Measurements from ENCODE around the gene TLE4. TPM values are rescaled to one million over a fixed set of nuclear protein-coding genes. Genes with fewer than 3 reads are reported as not detected.

TLE4 gene
- total RNA-seq, 1 donor from 2014 or later = 97.4 TPM

DNA sequence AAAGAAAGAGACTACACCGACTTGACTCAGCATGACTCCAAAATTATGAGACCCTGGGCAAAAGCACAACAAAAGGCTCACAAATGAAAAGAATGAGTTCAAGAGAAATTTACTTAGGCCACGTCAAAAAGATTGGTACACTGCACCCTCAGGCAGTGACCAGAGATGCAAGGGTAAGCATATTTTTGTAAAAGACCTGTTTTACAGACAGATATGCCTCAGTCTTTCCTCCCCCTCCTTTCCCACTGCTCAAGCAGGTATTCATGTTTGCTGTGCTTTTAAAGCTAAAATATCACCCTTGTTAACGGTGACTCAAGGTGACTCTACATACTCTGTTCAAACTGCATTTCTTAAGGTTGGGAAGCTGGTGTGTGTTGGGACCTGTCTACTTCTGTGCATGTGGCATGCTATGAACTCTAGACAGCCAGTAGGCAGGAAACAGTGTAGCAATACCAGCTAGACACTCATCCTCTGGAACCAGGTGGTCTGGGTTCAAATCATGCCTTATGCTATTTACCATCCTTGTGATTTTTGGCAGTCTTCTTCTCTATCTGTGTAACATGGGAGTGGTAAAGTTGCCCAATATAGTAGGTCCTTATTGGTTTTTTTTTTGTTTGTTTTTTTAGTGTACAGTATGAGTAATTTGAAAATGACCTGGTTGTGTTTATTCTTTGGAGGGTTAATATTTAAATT, 98.7 kb downstream of the TLE4 start:
- TF ChIP-seq, protein P1, sequence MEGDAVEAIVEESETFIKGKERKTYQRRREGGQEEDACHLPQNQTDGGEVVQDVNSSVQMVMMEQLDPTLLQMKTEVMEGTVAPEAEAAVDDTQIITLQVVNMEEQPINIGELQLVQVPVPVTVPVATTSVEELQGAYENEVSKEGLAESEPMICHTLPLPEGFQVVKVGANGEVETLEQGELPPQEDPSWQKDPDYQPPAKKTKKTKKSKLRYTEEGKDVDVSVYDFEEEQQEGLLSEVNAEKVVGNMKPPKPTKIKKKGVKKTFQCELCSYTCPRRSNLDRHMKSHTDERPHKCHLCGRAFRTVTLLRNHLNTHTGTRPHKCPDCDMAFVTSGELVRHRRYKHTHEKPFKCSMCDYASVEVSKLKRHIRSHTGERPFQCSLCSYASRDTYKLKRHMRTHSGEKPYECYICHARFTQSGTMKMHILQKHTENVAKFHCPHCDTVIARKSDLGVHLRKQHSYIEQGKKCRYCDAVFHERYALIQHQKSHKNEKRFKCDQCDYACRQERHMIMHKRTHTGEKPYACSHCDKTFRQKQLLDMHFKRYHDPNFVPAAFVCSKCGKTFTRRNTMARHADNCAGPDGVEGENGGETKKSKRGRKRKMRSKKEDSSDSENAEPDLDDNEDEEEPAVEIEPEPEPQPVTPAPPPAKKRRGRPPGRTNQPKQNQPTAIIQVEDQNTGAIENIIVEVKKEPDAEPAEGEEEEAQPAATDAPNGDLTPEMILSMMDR (IDR thresholded peaks at IDR 0.05; ENCODE audit: partially characterized antibody, unreplicated experiment) = no peak
- H3K4me3 Mint-ChIP-seq (ENCODE audit: unreplicated experiment) = no peak overlapping the region
- no peaks in the 10 kb centered on the region for H3K9me3 Mint-ChIP-seq (ENCODE audit: unreplicated experiment)
- peaks cover 27% of the 10 kb centered on the region for H3K4me1 Mint-ChIP-seq (ENCODE audit: low read depth, unreplicated experiment)
- no peak for DNase-seq
- H3K27me3 Mint-ChIP-seq (ENCODE audit: unreplicated experiment) = no peaks in the 10 kb centered on the region
- no peaks in the 10 kb centered on the region for H3K36me3 Mint-ChIP-seq (ENCODE audit: unreplicated experiment)
- H3K27ac Mint-ChIP-seq (ENCODE audit: unreplicated experiment) = no peak overlapping the region

DNA sequence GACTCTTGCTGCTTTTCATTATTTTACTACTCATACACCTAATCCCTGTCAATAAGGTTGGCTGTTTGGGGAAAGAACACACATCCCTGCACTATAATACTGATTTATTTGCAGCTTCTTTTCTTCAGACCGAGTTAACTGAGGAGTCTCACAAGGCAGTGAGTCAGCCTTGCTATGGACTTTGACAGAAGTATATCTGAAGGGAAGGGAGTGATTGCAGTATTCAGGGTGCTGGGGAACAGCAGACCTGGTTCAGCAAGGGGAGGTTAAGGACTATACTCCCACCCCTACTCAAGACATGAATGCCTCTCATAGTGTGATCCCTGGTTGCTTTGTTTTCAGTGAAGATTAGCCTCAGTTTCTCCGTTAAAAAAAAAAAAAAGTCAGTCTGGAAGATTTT, 99.8 kb downstream of the TLE4 start:
- no peaks in the 10 kb centered on the region for H3K36me3 Mint-ChIP-seq (ENCODE audit: unreplicated experiment)
- H3K27me3 Mint-ChIP-seq (ENCODE audit: unreplicated experiment) = no peaks in the 10 kb centered on the region
- H3K9me3 Mint-ChIP-seq (ENCODE audit: unreplicated experiment) = no peaks in the 10 kb centered on the region
- no peak overlapping the region for H3K27ac Mint-ChIP-seq (ENCODE audit: unreplicated experiment)
- TF ChIP-seq, protein P1 (IDR thresholded peaks at IDR 0.05; ENCODE audit: partially characterized antibody, unreplicated experiment) = no peak
- DNase-seq = no peak
- H3K4me1 Mint-ChIP-seq (ENCODE audit: low read depth, unreplicated experiment) = peaks cover 22% of the 10 kb centered on the region
- no peak overlapping the region for H3K4me3 Mint-ChIP-seq (ENCODE audit: unreplicated experiment)

DNA sequence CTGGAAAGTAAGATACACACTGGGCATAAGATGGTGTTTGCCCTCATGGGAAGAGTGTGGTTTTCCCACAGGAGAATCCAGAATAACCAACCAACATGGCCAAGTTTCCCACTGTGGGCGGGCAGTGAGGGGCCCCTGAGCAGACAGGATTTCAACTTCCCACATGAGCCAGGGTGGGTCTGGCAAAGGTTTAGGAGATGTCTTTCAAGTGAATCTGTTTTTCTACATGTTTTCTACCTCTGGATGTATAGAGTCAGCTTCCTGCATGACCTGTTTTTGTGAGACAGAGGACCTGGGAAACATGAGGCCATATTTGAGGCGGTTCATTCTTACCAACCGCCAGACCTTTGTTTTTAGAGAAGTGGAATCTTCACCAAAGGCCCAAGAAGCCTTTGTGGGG, 100.5 kb downstream of the TLE4 start:
- no peak overlapping the region for H3K4me3 Mint-ChIP-seq (ENCODE audit: unreplicated experiment)

DNA sequence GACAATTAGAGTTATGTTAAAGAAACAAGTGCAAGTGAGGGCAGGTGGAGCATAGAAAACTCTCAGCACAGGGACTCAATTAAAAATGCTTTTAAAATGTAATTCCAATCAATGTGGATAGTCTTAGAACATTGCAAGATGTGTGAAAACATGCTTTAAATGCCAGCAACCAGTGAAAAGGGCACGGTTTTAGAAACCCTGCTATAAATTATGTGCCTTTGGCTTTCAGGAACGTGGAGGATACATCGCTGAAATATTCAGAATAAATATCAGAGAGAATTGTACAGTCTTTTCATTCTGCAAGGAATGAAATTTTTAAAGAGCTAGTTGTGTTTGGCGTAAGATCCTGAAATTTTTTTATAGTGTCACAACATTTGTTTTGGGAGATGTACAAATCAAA, 101.1 kb downstream of the TLE4 start:
- Mint-ChIP-seq H3K9me3 (ENCODE audit: unreplicated experiment) (no peaks in the 10 kb centered on the region), H3K36me3 (ENCODE audit: unreplicated experiment) (no peaks in the 10 kb centered on the region), H3K4me3 (ENCODE audit: unreplicated experiment) (no peak overlapping the region), H3K27ac (ENCODE audit: unreplicated experiment) (no peak overlapping the region), H3K27me3 (ENCODE audit: unreplicated experiment) (no peaks in the 10 kb centered on the region), H3K4me1 (ENCODE audit: low read depth, unreplicated experiment) (peaks cover 16% of the 10 kb centered on the region)
- TF ChIP-seq, protein P1 (IDR thresholded peaks at IDR 0.05; ENCODE audit: partially characterized antibody, unreplicated experiment) = no peak
- no peak for DNase-seq

More for the DNA sequence above, 100.5 kb downstream of the TLE4 start:
- no peaks in the 10 kb centered on the region for H3K27me3 Mint-ChIP-seq (ENCODE audit: unreplicated experiment)
- TF ChIP-seq, protein P1 (IDR thresholded peaks at IDR 0.05; ENCODE audit: partially characterized antibody, unreplicated experiment) = no peak
- H3K27ac Mint-ChIP-seq (ENCODE audit: unreplicated experiment) = no peak overlapping the region
- no peaks in the 10 kb centered on the region for H3K36me3 Mint-ChIP-seq (ENCODE audit: unreplicated experiment)
- no peaks in the 10 kb centered on the region for H3K9me3 Mint-ChIP-seq (ENCODE audit: unreplicated experiment)
- no peak for DNase-seq
- H3K4me1 Mint-ChIP-seq (ENCODE audit: low read depth, unreplicated experiment) = peaks cover 21% of the 10 kb centered on the region

DNA sequence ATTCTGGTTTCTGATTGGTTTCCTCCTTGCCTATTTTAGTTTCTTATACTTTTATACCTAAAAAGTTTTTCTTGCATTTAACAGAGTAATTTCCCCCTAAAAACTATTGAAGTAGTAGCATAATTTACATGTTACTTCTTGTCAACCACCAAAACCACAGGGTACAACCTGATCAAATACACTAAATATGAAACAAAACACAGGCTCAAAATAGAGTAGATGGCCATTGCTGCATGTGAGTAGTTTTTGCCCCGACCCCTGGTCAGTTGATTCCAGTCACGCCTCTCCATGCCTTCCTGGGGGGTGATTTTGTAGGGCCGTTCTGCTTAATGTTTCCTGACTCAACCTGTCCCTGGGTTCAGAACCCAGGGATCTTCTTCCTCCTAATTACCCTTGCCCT, 101.8 kb downstream of the TLE4 start:
- Mint-ChIP-seq H3K4me3 (ENCODE audit: unreplicated experiment) (no peak overlapping the region), H3K4me1 (ENCODE audit: low read depth, unreplicated experiment) (peaks cover 11% of the 10 kb centered on the region), H3K36me3 (ENCODE audit: unreplicated experiment) (no peaks in the 10 kb centered on the region), H3K27me3 (ENCODE audit: unreplicated experiment) (no peaks in the 10 kb centered on the region), H3K9me3 (ENCODE audit: unreplicated experiment) (no peaks in the 10 kb centered on the region), H3K27ac (ENCODE audit: unreplicated experiment) (no peak overlapping the region)
- no peak for DNase-seq
- TF ChIP-seq, protein P1 (IDR thresholded peaks at IDR 0.05; ENCODE audit: partially characterized antibody, unreplicated experiment) = no peak

Data from glutamatergic neuron (in vitro differentiated cells).